CD4-positive, alpha-beta T cell (primary cell): Measurements from ENCODE around the gene PEX10. TPM values are rescaled to one million over a fixed set of nuclear protein-coding genes. Genes with fewer than 3 reads are reported as not detected.

Experiments used
- ATAC-seq: fragments of 200-7000 bp; cut with Tn5 transposase; one replicate; pipeline ENCODE4 v1.10.0; 2022; ENCODE audit warnings: mild to moderate bottlenecking; ENCODE audit not compliant: poor library complexity
- CTCF ChIA-PET: fragments of 350-600 bp; sonication (Branson Sonifier 250); formaldehyde crosslinking; loops from one replicate; lab custom pipeline; 2021; ENCODE audit warnings: antibody characterized with exemption, inconsistent platforms; lab: Charles Lee
- POLR2A ChIA-PET: fragments of 350-600 bp; sonication (Branson Sonifier 250); formaldehyde crosslinking; loops from one replicate; lab custom pipeline; 2021; ENCODE audit warnings: antibody characterized with exemption, inconsistent platforms; lab: Charles Lee
- DNase-seq, 14 experiments: peaks; one replicate each; pipeline ENCODE4 v3.0.0-alpha.2; 2013 to 2020; ENCODE audit warnings: mixed read lengths in 2 of 14
- H3K27ac ChIP-seq, 2 donors: one replicate each; pipeline versions ENCODE4 v1.5.1 to v1.7.0; 2013; ENCODE audit warnings: low read length in 2 of 2, low read depth in 1 of 2, mild to moderate bottlenecking in 1 of 2
- H3K27me3 ChIP-seq, 2 experiments: 1 replicate in 1 of 2; 2 replicates in 1 of 2; pipeline versions ENCODE4 v1.6.1 to v1.7.0; 2013; ENCODE audit warnings: low read length in 2 of 2, control low read depth in 1 of 2, mild to moderate bottlenecking in 1 of 2, moderate library complexity in 1 of 2; ENCODE audit not compliant: insufficient read depth in 2 of 2, control insufficient read depth in 1 of 2
- H3K36me3 ChIP-seq: one replicate; pipeline ENCODE4 v1.6.1; 2013; ENCODE audit warnings: low read length, control low read depth; ENCODE audit not compliant: insufficient read depth
- H3K4me1 ChIP-seq: one replicate; pipeline ENCODE4 v1.6.1; 2013; ENCODE audit warnings: low read length, control low read depth; ENCODE audit not compliant: insufficient read depth
- H3K4me3 ChIP-seq: one replicate; pipeline ENCODE4 v1.5.1; 2013; ENCODE audit warnings: mild to moderate bottlenecking, low read length, moderate library complexity
- H3K9me3 ChIP-seq, 2 experiments: 1 replicate in 1 of 2; 2 replicates in 1 of 2; pipeline versions ENCODE4 v1.6.1 to v1.7.0; 2013; ENCODE audit warnings: low read length in 2 of 2, mild to moderate bottlenecking in 2 of 2, control low read depth in 1 of 2, moderate library complexity in 1 of 2; ENCODE audit not compliant: control insufficient read depth in 1 of 2, insufficient read depth in 1 of 2
- H3K27ac Mint-ChIP-seq: one replicate; pipeline ENCODE4 v1.8.0; 2020; ENCODE audit warnings: mixed read lengths
- H3K27me3 Mint-ChIP-seq: one replicate; pipeline ENCODE4 v1.8.0; 2021; ENCODE audit warnings: mixed read lengths
- H3K36me3 Mint-ChIP-seq: one replicate; pipeline ENCODE4 v1.8.0; 2021; ENCODE audit warnings: low read depth, mixed read lengths
- H3K4me1 Mint-ChIP-seq: one replicate; pipeline ENCODE4 v1.8.0; 2021; ENCODE audit warnings: low read depth, mixed read lengths
- H3K4me3 Mint-ChIP-seq: one replicate; pipeline ENCODE4 v1.8.0; 2020; ENCODE audit warnings: mild to moderate bottlenecking, mixed read lengths
- H3K9me3 Mint-ChIP-seq: one replicate; pipeline ENCODE4 v1.8.0; 2020; ENCODE audit warnings: mixed read lengths
- CTCF ChIP-seq: fragments of 200-600 bp; IDR thresholded peaks from one replicate; pipeline ENCODE4 v1.8.0; 2022; ENCODE audit warnings: antibody characterized with exemption, mild to moderate bottlenecking
- intact Hi-C, 2 experiments: fragments of 100-400 bp; cut with DNase I in 1 of 2; cut with micrococcal nuclease in 1 of 2; formaldehyde crosslinking; loops; one replicate each; pipeline versions ENCODE4 v1.15.1 to v1.9.0; 2023 to 2025; cut with DNase I, micrococcal nuclease
- total RNA-seq, 174 experiments: library from RNA in 2 of 174; stranded (reverse) in 2 of 174; gene quantifications; one replicate each; pipeline ENCODE4 v1.2.3 and lab custom pipeline; 2021 to 2026

The PEX10 gene
- total RNA-seq, 2 experiments from 2014 or later = 12.0 to 12.5 TPM

GRCh38 chr1:2396476-2396875 is 15.9 kb downstream of the PEX10 start:
- intact Hi-C loops = loop anchor here in 1 of 2 experiments (10.0 kb wide), 1 partner anchor 762 kb away; the partner anchor contains the start of gene MMP23B
- H3K9me3 Mint-ChIP-seq = no peaks in the 10 kb centered on the region
- no peak for TF ChIP-seq CTCF
- ATAC-seq (no peak), DNase-seq (no peak)
- Histone ChIP-seq H3K9me3 (peaks cover 0 to 3% of the 10 kb centered on the region in 2 experiments), H3K36me3 (peaks cover 83% of the 10 kb centered on the region), H3K4me3 (no peak overlapping the region), H3K27me3 (no peaks in the 10 kb centered on the region), H3K27ac (no peak overlapping the region), H3K4me1 (peaks cover 34% of the 10 kb centered on the region)
- no peak overlapping the region for H3K27ac Mint-ChIP-seq
- CTCF ChIA-PET = interaction anchor here (0.7 kb wide), 1 partner anchor 222 kb away, joined by 3 read pairs; no protein-coding TSS in a partner anchor
- POLR2A ChIA-PET = no interaction called here
- H3K27me3 Mint-ChIP-seq = no peaks in the 10 kb centered on the region
- no peak overlapping the region for H3K4me3 Mint-ChIP-seq
- peaks cover 80% of the 10 kb centered on the region for H3K36me3 Mint-ChIP-seq
- peaks cover 38% of the 10 kb centered on the region for H3K4me1 Mint-ChIP-seq

GRCh38 chr1:2396059-2396458 is 16.3 kb downstream of the PEX10 start:
- Mint-ChIP-seq H3K27ac (no peak overlapping the region), H3K9me3 (no peaks in the 10 kb centered on the region), H3K27me3 (no peaks in the 10 kb centered on the region), H3K4me1 (peaks cover 38% of the 10 kb centered on the region), H3K36me3 (peaks cover 80% of the 10 kb centered on the region), H3K4me3 (no peak overlapping the region)
- ATAC-seq (no peak), DNase-seq (no peak)
- Histone ChIP-seq H3K4me3 (no peak overlapping the region), H3K27me3 (no peaks in the 10 kb centered on the region), H3K9me3 (no peaks in the 10 kb centered on the region), H3K36me3 (peaks cover 80% of the 10 kb centered on the region), H3K27ac (no peak overlapping the region), H3K4me1 (peaks cover 34% of the 10 kb centered on the region)
- POLR2A ChIA-PET = no interaction called here
- intact Hi-C loops = loop anchor here in 1 of 2 experiments (10.0 kb wide), 1 partner anchor 761 kb away; the partner anchor contains the start of gene MMP23B
- CTCF ChIA-PET = interaction anchor here (0.7 kb wide), 1 partner anchor 222 kb away, joined by 3 read pairs; no protein-coding TSS in a partner anchor
- TF ChIP-seq CTCF = no peak

GRCh38 chr1:2395245-2395644 is 17.1 kb downstream of the PEX10 start:
- intact Hi-C loops = loop anchor here in 1 of 2 experiments (10.0 kb wide), 1 partner anchor 760 kb away; the partner anchor contains the start of gene MMP23B
- H3K4me1 Mint-ChIP-seq = peaks cover 38% of the 10 kb centered on the region
- no peak for ATAC-seq

More at GRCh38 chr1:2395245-2395644, 17.1 kb downstream of the PEX10 start:
- H3K27ac ChIP-seq = no peak overlapping the region
- no peak for DNase-seq
- ChIA-PET POLR2A (no interaction called here), CTCF (no interaction called here)
- H3K27ac Mint-ChIP-seq = peak overlapping the region; percentile 88
- TF ChIP-seq CTCF = no peak
- peaks cover 42% of the 10 kb centered on the region for H3K4me1 ChIP-seq
- H3K27me3 Mint-ChIP-seq = no peaks in the 10 kb centered on the region
- H3K9me3 Mint-ChIP-seq = no peaks in the 10 kb centered on the region
- no peaks in the 10 kb centered on the region for H3K9me3 ChIP-seq
- peaks cover 73% of the 10 kb centered on the region for H3K36me3 ChIP-seq
- H3K27me3 ChIP-seq = no peaks in the 10 kb centered on the region
- H3K4me3 ChIP-seq = no peak overlapping the region
- H3K36me3 Mint-ChIP-seq = peaks cover 73% of the 10 kb centered on the region
- H3K4me3 Mint-ChIP-seq = peak overlapping the region; percentile 60
